SHP77 treated with DMSO at 0.1 percent for 48 hours (cell line): ENCODE results near the gene PFN4.
A peak's percentile ranks its signal among the peaks of the same experiment; 100 is the strongest.

ENCODE experiments used
- DNase-seq: peaks from one replicate; lab custom pipeline; 2025; lab: John Stamatoyannopoulos, UW

PFN4 gene

DNA sequence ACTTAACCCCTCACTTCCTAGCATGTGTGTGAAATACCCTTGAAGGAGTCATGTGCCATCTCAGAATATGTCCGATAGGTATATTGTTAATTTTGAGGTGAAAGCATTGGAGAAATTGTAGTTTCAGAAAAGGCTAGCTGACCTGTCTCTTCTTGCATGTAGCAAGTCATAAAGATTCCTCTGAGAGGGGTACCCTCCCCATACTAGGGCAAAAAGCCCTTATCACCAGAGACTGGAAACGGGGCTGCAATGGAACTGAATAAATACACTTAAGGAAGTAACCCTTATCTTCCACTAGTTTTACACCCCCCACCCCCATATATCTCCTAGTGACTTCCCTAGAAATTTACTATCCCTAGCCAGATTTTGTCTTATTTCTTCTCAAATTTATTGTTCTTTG, 45.3 kb downstream of the PFN4 start:
- DNase-seq, result no peak

DNA sequence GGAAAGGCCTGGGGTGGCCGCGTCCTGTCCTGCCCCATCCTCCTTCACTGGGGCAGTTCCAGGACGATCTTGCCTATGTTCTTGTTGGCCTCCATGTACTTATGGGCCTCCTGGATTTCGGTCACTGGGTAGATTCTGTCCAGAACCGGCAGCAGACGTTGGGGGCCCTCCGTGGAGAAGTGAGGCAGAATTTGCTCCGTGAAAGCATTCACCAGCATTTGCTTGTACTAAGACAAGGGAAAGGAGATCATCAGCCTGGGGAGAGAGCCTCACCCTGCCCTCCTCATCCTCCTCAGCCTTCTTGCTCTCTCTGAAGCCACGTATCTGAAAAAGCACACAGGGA, 45.6 kb downstream of the PFN4 start:
- no peak for DNase-seq

DNA sequence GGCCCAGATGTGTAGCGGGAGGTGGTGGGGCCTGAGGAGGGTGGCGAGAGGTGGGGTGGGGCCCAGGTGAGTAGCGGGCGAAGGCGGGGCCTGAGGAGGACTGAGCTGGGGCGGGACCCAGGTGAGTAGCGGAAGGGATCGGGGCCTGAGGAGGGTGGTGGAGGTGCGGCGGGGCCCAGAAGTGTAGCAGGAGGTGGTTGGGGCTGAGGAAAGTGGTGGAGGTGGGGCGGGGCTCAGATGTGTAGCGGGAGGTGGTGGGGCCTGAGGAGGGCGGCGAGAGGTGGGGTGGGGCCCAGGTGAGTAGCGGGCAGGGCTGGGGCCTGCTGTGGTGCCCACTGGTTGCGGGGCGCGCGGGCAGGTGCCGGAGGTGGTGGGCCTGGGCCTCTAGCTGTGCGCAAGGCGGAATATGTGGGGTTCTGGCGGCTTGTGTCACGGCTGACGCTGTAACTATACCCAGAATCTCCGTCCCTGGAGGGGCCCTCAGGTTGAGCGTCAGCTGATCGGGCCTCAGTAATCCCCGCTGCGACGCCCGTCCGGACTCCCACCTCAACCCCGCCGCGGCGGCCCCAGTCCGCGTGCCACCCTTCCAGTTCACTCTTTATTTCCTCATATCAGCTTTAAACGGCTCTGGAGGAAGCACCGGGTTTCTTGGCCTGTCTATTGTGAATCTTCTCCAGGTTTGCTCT, 46.1 kb downstream of the PFN4 start:
- no peak for DNase-seq

DNA sequence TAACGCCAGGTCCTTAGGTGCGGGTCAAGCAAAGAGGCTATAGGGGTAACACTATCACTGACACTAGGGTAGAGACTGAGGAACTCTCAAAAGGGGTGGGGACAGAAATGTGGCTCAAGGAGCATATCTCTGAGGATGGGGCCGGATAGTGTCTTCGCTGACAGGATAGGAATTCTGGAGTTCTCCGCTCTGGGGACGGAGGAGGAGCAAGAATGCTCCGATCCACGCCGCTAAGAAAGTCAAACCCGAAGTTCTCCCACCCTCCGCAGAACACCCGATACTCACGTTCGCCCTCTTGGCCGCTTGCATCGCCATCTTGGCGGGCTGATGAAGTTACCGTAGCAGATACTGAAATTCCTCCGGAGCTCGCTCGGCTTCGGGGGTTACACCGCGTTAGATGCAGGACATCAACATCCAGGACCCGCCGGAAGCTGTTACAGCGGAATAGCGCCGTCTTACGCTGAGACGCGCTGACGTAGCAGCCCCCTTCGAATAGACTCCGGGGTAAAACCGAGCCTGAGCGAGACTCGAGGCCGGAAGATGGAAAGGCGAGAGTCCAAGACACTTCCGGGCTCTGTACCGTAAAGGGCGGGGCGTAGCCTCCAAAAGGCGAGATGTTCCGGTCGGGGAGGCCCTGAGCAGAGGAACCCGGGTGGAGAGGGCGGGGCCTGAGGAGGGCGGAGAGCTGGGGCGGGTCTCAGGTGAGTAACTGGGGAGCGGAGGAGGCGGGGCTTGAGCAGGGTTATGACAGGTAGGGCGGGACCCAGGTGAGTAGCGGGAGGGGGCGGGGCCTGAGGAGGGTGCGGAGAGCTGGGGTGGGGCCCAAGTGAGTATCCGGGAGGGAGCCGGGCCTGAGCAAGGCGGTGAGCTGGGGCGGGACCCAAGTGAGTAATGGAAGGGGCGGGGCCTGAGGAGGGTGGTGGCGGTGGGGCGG, 47.0 kb downstream of the PFN4 start, which contains the start of gene SF3B6:
Gene SF3B6 (minus strand): TSS at position 412 of the 934 bp plus-strand sequence. CDS start 97 bp downstream, at position 315.
- DNase-seq, result peak; percentile 95

DNA sequence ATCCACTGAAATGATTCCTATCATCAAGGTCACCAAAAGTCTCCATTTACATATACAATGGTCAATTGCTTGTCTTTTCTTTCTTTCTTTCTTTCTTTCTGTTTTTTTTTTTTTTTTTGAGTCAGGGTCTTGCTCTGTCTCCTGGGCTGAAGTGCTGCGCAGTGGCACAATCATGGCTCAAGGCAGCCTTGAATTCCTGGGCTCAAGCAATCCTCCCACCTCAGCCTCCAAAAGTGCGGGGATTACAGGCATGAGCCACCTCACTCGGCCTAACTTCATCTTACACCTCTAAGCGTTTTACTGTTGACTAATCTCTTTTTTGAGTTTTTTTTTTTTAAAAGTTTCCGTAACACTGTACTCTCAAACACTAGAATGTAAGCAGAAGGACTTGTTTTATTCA, 47.9 kb downstream of the PFN4 start:
- no peak for DNase-seq

DNA sequence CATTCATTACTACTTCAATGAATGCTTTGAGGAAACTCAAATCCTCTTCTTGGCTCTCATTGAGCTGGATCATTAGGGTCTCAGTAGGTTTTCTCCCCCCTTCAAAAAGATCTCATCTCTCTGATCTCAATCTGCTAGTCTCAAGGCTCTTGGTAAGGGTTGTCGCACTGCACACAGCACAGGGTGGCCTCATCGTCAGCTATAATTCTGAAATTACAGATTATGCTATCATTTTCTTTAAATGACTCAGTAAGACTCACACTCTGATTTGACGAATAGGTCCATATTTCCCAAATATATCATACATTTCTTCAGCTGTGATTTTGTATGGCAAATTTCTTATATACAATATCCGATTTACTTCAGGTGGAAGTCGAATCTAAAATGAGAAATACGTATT, 49.3 kb downstream of the PFN4 start:
- no peak for DNase-seq

DNA sequence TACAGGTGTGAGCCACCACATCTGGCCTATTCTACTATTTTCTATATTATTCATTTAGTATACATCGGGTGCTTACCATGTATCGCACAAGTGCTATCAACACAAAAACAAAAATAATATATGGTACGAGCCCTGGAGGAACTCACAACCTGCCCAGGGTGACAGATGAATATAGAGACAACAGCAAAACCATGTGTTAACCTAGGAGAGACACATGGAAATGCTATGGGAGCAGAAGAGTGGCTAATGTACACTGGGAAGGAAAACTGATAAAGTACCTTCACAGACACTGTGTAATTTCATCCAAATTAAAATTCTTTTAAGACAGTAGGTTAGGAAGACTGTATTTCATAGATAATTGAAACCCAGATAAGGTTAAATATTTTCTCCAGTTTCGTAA, 50.9 kb downstream of the PFN4 start:
- no peak for DNase-seq

DNA sequence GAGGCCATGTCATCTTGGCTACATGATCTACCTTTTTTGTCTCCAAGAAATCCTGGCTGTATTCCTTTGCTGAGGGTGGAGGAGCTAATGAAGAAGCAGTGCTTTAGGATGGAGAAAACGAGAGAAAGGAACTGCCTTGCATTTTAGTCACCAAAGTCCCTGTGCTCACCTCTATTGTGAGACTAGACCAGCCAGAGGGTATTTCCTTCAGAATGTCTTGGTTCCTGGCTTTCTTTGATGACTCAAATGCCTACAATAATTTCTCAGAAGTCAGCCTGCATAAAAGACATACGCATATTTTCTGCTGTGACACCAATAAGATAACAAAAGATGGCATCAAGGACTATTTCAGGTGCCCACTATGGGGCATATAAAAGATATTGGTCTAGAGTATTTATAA, 57.8 kb downstream of the PFN4 start:
- DNase-seq, result no peak
